ENCODE measurements around the gene TLE4.

DNA sequence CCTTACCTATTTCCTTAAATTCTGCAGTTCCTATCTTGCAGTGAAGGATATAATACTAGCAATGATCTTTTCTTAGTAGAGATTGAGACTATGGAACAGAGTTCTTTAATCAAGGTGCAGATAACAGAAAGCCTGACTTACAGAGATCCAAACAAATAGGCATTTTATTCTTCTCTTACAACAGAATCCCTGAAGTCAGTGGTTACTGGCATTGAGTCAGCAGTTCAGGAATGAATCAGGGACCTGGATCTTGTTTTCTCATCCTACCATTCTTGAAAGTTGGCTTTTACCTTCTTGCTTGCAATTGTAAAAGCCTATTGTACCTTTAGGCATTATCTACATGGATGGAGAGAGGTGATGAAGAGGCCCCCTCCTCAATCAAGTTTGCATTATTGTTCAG lies 47.5 kb upstream of the TLE4 start:
- TF ChIP-seq, protein P1, sequence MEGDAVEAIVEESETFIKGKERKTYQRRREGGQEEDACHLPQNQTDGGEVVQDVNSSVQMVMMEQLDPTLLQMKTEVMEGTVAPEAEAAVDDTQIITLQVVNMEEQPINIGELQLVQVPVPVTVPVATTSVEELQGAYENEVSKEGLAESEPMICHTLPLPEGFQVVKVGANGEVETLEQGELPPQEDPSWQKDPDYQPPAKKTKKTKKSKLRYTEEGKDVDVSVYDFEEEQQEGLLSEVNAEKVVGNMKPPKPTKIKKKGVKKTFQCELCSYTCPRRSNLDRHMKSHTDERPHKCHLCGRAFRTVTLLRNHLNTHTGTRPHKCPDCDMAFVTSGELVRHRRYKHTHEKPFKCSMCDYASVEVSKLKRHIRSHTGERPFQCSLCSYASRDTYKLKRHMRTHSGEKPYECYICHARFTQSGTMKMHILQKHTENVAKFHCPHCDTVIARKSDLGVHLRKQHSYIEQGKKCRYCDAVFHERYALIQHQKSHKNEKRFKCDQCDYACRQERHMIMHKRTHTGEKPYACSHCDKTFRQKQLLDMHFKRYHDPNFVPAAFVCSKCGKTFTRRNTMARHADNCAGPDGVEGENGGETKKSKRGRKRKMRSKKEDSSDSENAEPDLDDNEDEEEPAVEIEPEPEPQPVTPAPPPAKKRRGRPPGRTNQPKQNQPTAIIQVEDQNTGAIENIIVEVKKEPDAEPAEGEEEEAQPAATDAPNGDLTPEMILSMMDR (IDR thresholded peaks at IDR 0.05), result no peak
- no peak for TF ChIP-seq EP300 (IDR thresholded peaks at IDR 0.05)
- TF ChIP-seq POLR2A (IDR thresholded peaks at IDR 0.05), result no peak
